ENCODE results near the gene BAG3. TPM values are rescaled to one million over a fixed set of nuclear protein-coding genes. Genes with fewer than 3 reads are reported as not detected.

Gene BAG3
- total and polyA plus RNA-seq, 9 of the 15 experiments (the other 6 are each of a cell fraction or from before 2014, with no cell fraction given) = 2.6 to 27.4 (median 7.2) TPM

GRCh38 chr10:119655566-119656001, 4.4 kb downstream of the BAG3 start (continued):
- TF ChIP-seq ZBTB40 (IDR thresholded peaks at IDR 0.05) (peak; percentile 52), ZBTB40 (CRISPR knock-in tag; IDR thresholded peaks at IDR 0.05) (no peak), TAF7 (tag; IDR thresholded peaks at IDR 0.05) (no peak), SMAD4 (CRISPR knock-in tag; conservative IDR thresholded peaks at IDR 0.05) (0 out of 2 replicates have a peak, but pooled peaks have one; percentile 19), ZNF699 (CRISPR knock-in tag; IDR thresholded peaks at IDR 0.05; ENCODE audit: insufficient replicate concordance) (no peak), DPF2 (IDR thresholded peaks at IDR 0.05) (peak; percentile 45; the same call in 1 of the 2 replicates), MYC (IDR thresholded peaks at IDR 0.05; ENCODE audit: low read depth, low read length) (no peak), MYC (CRISPR knock-in tag; IDR thresholded peaks at IDR 0.05; ENCODE audit: borderline replicate concordance, low read depth) (no peak), CEBPG (CRISPR knock-in tag; IDR thresholded peaks at IDR 0.05) (no peak), CEBPG (tag; conservative IDR thresholded peaks at IDR 0.05 in 1 of 2, IDR thresholded peaks at IDR 0.05 in 1 of 2) (no peak), ZNF644 (tag; IDR thresholded peaks at IDR 0.05; ENCODE audit: low read depth) (no peak), FOSL1 (tag; conservative IDR thresholded peaks at IDR 0.05) (peak; percentile 77), GATAD2B (IDR thresholded peaks at IDR 0.05; ENCODE audit: borderline replicate concordance) (no peak), ZSCAN29 (IDR thresholded peaks at IDR 0.05) (no peak), ATF1 (CRISPR knock-in tag; IDR thresholded peaks at IDR 0.05) (no peak), ATF1 (tag; IDR thresholded peaks at IDR 0.05) (peak; percentile 44; the same call in 1 of the 2 replicates), HDAC1 (IDR thresholded peaks at IDR 0.05) (0 out of 4 replicates have a peak, but pooled peaks of 1 of the 2 experiments have one; percentile 19)
- TF ChIP-seq, protein P1, sequence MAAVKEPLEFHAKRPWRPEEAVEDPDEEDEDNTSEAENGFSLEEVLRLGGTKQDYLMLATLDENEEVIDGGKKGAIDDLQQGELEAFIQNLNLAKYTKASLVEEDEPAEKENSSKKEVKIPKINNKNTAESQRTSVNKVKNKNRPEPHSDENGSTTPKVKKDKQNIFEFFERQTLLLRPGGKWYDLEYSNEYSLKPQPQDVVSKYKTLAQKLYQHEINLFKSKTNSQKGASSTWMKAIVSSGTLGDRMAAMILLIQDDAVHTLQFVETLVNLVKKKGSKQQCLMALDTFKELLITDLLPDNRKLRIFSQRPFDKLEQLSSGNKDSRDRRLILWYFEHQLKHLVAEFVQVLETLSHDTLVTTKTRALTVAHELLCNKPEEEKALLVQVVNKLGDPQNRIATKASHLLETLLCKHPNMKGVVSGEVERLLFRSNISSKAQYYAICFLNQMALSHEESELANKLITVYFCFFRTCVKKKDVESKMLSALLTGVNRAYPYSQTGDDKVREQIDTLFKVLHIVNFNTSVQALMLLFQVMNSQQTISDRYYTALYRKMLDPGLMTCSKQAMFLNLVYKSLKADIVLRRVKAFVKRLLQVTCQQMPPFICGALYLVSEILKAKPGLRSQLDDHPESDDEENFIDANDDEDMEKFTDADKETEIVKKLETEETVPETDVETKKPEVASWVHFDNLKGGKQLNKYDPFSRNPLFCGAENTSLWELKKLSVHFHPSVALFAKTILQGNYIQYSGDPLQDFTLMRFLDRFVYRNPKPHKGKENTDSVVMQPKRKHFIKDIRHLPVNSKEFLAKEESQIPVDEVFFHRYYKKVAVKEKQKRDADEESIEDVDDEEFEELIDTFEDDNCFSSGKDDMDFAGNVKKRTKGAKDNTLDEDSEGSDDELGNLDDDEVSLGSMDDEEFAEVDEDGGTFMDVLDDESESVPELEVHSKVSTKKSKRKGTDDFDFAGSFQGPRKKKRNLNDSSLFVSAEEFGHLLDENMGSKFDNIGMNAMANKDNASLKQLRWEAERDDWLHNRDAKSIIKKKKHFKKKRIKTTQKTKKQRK (IDR thresholded peaks at IDR 0.05; ENCODE audit: borderline replicate concordance, low read depth, low read length) = no peak
